ENCODE measurements around the gene SPEF1. TPM values are rescaled to one million over a fixed set of nuclear protein-coding genes. Genes with fewer than 3 reads are reported as not detected.

Gene SPEF1
- total and polyA plus RNA-seq, 2 of the 4 experiments (the other 2 are of a cell fraction), result 0.15 TPM; not detected in 1

DNA sequence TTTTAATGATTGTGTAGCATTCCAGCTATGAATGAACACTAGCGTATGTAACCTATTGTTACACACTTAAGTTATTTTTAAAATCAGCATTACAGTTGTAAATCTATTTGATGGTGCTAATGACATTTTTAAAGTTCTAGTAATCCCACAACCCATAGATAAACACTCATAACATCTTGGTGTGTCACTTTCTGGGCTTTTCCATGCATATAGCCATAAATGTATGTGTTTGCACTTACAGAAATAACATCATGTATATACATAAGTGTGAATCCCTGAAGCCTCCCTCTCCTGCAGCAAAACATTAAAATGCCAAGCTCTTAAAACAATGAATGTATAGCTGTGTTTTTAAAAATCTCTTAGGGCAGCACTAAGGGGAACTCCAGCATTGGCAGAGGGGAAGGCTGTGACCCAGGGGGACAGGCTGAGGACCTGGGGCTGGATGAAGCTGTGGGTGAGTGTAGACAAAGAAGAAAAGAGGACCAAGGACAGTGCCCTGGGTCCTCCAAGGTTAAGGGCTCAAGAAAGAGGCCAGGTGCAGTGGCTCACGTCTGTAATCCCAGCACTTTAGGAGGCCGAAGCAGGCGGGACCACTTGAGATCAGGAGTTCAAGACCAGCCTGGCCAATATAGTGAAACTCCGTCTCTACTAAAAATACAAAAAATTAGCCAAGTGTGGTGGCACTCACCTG, 6.2 kb upstream of the SPEF1 start:
- ATAC-seq (ENCODE audit: low read depth) (no peak), DNase-seq (peak; percentile 22)
- Histone ChIP-seq H3K9me3 (ENCODE audit: control insufficient read depth, insufficient read depth, low read length) (no peaks in the 10 kb centered on the region), H3K9me1 (ENCODE audit: insufficient read depth, low read length) (peaks cover 12% of the 10 kb centered on the region), H3K14ac (replicated peaks; ENCODE audit: low read depth, low read length) (no peak overlapping the region), H2BK15ac (ENCODE audit: low read depth, low read length) (no peak overlapping the region), H3K4me1 (ENCODE audit: control insufficient read depth, insufficient read depth, low read length) (peaks cover 16% of the 10 kb centered on the region), H2BK120ac (ENCODE audit: low read depth, low read length) (no peak overlapping the region), H3K27me3 (ENCODE audit: control insufficient read depth, insufficient read depth, low read length) (no peaks in the 10 kb centered on the region), H3K9ac (ENCODE audit: low read depth, low read length) (peak overlapping the region; percentile 46; the same call in 1 of the 2 replicates), H4K91ac (ENCODE audit: insufficient read depth, low read depth, low read length) (peak overlapping the region; percentile 38; the same call in 1 of the 2 replicates), H4K20me1 (ENCODE audit: insufficient read depth, low read length) (peaks cover 37% of the 10 kb centered on the region), H2AK9ac (replicated peaks; ENCODE audit: low read depth, low read length, poor library complexity) (no peak overlapping the region), H4K5ac (ENCODE audit: low read depth, low read length) (no peak overlapping the region), H3K18ac (ENCODE audit: low read depth, low read length) (no peak overlapping the region), H3K4me3 (ENCODE audit: insufficient read depth, low read depth, low read length) (no peak overlapping the region), H2AK5ac (ENCODE audit: low read depth, low read length) (0 out of 2 replicates have a peak overlapping the region, but pooled peaks have one; percentile 28), H2BK5ac (ENCODE audit: low read depth, low read length, poor library complexity, severe bottlenecking) (no peak overlapping the region), H3K23ac (ENCODE audit: low read depth, low read length) (0 out of 2 replicates have a peak overlapping the region, but pooled peaks have one; percentile 33), H3K56ac (ENCODE audit: extremely low read depth, insufficient read depth, low read length) (no peak overlapping the region), H3K79me1 (ENCODE audit: low read depth in 1 of 2, low read length in 2 of 2) (peaks cover 5 to 33% of the 10 kb centered on the region in 2 experiments; a peak in 3 of 4 replicates), H3K4me2 (ENCODE audit: low read depth, low read length) (peak overlapping the region; percentile 63; the same call in 1 of the 2 replicates), H2BK20ac (ENCODE audit: low read depth, low read length) (no peak overlapping the region), H3K36me3 (ENCODE audit: control insufficient read depth, insufficient read depth, low read length) (peaks cover 11% of the 10 kb centered on the region), H3K4ac (ENCODE audit: low read depth, low read length) (peak overlapping the region; percentile 6), H4K8ac (ENCODE audit: low read depth in 2 of 2, low read length in 2 of 2) (no peak overlapping the region), H3K27ac (ENCODE audit: insufficient read depth, low read length) (no peak overlapping the region), H2AFZ (replicated peaks; ENCODE audit: low read length, poor library complexity) (no peak overlapping the region)
- no TSS peak for BruUV-seq (replicated peaks)
- intact Hi-C loops (cut with micrococcal nuclease) (loop anchor here (2.0 to 5.0 kb wide), 4 partner anchors 59 to 285 kb away; partner anchors contain the start of gene MAVS), dilution Hi-C loops (cut with HindIII; ENCODE audit: low sequenced_read_pairs, unreplicated experiment) (no loop called here), in situ Hi-C loops (cut with MboI; ENCODE audit: low sequenced_read_pairs) (loop anchor here (10.0 kb wide), 1 partner anchor 297 kb away; no protein-coding TSS in a partner anchor)
- 88% methylated on average over 1 of the region's 5 CpGs; no CpG with 5 or more reads in 1 of the 2 experiments for WGBS, 2 experiments (ENCODE audit: extremely low coverage in 2 of 2, insufficient read length in 1 of 2)
- POLR2A ChIA-PET (ENCODE audit: unreplicated experiment), result interaction anchor here (1.3 to 1.5 kb wide), 2 partner anchors 31 to 33 kb away, joined by 4 to 5 read pairs; no protein-coding TSS in a partner anchor
- no peak for TF ChIP-seq FOS (IDR thresholded peaks at IDR 0.05; ENCODE audit: low read depth, low read length)
- CTCF ChIA-PET, result interaction anchor here (0.6 to 2.6 kb wide), 7 partner anchors 9 to 304 kb away, joined by 3 to 18 read pairs (median 4); partner anchors contain the start of genes ADISSP and AP5S1

Data from IMR-90 (cell line).